ENCODE results near the gene ADCY6.

Gene ADCY6

DNA sequence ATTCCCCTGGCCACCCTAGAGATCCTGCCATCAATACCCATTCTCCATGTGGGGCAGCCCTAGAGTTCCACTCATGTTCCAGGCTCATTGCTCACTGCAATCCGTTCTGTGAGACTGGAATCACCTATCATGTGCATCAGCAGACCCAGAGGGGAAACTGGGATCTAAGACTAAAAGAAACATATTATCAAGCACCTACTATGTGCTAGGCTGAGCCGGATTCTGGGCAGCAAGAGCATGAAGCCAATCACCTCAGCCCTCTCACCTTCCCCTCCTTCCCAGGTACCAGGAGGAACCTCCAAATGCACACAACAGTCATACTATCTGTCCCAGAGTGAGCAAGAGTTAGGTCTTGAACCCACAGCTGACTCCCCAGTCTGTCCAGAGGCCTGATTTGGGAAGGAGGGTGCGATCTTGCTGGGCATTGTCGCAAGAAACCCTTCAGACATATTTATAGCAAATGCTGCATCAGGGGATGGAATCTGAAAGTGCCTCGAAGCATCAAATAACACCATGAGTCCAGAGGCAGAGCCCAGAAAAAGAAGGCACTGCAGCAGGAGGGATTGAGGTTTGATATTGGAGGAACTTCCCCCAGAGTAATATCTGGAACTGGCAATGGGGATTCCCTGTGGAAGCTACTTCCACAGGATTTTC is 22.7 kb upstream of the ADCY6 start:
- in situ Hi-C loops (cut with HindIII; ENCODE audit: low sequenced_read_pairs) = no loop called here
- H3K4me3 ChIP-seq (ENCODE audit: low read depth, low read length) = no peak overlapping the region
- no peak for DNase-seq (ENCODE audit: low read depth, low spot score)
- TF ChIP-seq, protein P1, sequence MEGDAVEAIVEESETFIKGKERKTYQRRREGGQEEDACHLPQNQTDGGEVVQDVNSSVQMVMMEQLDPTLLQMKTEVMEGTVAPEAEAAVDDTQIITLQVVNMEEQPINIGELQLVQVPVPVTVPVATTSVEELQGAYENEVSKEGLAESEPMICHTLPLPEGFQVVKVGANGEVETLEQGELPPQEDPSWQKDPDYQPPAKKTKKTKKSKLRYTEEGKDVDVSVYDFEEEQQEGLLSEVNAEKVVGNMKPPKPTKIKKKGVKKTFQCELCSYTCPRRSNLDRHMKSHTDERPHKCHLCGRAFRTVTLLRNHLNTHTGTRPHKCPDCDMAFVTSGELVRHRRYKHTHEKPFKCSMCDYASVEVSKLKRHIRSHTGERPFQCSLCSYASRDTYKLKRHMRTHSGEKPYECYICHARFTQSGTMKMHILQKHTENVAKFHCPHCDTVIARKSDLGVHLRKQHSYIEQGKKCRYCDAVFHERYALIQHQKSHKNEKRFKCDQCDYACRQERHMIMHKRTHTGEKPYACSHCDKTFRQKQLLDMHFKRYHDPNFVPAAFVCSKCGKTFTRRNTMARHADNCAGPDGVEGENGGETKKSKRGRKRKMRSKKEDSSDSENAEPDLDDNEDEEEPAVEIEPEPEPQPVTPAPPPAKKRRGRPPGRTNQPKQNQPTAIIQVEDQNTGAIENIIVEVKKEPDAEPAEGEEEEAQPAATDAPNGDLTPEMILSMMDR (IDR thresholded peaks at IDR 0.05; ENCODE audit: low read depth, low read length) = no peak

DNA sequence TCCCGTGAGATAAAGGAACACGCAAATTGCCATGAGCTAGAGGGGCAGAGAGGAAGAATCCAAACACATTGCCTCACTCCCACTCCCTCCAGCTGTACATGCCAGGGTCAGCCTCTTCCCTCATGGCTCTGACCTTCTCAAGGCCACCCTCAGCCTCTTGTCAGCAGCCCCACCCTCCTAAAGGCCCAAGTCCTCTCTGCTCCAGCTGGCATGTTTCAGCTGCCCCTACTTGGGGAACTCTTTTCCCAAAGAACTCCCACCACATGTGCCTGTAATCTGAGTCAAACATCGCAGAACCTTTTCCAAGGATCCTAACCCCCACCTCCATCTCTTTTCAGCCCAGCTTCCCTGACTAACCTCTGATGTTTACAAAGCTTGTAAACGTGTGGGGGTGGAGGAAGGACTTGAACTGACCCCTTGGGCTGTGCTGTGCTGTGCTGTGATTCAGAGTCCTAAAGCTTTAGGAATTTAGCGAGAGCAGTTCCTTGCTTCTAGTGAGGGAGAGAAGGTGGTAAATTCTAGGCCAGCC is 22.1 kb upstream of the ADCY6 start:
- DNase-seq (ENCODE audit: low read depth, low spot score) = peak; percentile 70
- TF ChIP-seq, protein P1 (IDR thresholded peaks at IDR 0.05; ENCODE audit: low read depth, low read length) = no peak
- in situ Hi-C loops (cut with HindIII; ENCODE audit: low sequenced_read_pairs) = no loop called here

DNA sequence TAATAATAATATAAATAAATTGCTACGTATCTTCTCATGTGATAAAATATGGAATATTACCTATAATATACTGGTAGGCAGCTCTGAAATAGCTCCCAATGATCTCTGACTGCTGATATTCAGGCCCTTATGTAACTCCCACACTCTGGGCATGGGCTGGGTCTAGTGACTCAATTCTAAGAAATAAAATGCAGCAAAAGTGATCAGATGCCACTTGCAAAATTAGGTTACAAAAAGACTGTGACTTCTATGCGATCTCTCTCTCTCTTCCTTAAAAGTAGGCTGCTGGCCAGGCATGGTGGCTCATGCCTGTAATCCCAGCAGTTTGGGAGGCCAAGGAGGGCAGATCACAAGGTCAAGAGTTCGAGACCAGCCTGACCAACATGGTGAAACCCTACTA is 19.1 kb upstream of the ADCY6 start:
- in situ Hi-C loops (cut with HindIII; ENCODE audit: low sequenced_read_pairs) = no loop called here
- DNase-seq (ENCODE audit: low read depth, low spot score) = no peak
- TF ChIP-seq, protein P1 (IDR thresholded peaks at IDR 0.05; ENCODE audit: low read depth, low read length) = no peak
- H3K4me3 ChIP-seq (ENCODE audit: low read depth, low read length) = no peak overlapping the region

More for the DNA sequence above, 22.1 kb upstream of the ADCY6 start:
- H3K4me3 ChIP-seq (ENCODE audit: low read depth, low read length) = no peak overlapping the region

DNA sequence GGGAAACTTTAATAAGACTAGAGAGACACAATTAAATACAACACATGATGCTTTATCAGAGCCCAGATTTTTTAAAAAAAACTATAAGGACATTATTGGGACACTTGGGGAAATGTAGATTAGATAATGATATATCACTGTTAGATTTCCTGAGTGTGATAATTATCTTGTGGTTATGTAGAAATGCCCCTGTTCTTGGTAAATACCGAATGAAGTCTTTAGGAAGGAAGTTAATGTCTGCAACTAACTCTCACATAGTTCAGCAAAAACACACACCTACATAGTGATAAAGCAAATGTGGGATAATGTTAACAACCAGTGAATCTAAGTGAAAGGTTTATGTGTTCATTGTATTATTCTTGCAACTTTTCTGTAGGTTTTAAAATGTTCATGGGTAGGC is 14.8 kb upstream of the ADCY6 start:
- no peak overlapping the region for H3K4me3 ChIP-seq (ENCODE audit: low read depth, low read length)
- TF ChIP-seq, protein P1 (IDR thresholded peaks at IDR 0.05; ENCODE audit: low read depth, low read length) = no peak
- in situ Hi-C loops (cut with HindIII; ENCODE audit: low sequenced_read_pairs) = no loop called here
- no peak for DNase-seq (ENCODE audit: low read depth, low spot score)

DNA sequence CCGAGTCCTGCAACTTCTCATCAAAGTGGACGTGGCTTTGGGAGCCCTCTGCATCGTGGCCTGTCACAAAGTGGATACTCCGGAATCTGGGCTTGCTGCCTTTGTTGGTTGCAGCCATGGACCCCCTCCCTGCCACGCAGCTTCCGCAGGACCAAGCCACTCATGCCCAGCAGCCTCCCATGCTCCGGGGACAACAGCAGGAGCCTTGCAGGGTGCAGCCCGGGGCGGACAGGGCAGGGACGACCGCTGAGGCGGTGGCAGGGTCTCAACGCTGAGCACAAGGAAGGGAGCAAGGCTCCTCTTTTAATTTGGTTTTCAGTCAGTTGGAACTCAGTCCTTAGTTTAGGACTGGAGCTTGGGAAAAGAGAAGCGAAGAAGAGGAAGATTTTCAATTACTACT is 12.1 kb upstream of the ADCY6 start:
- H3K4me3 ChIP-seq (ENCODE audit: low read depth, low read length) = no peak overlapping the region
- in situ Hi-C loops (cut with HindIII; ENCODE audit: low sequenced_read_pairs) = no loop called here
- TF ChIP-seq, protein P1 (IDR thresholded peaks at IDR 0.05; ENCODE audit: low read depth, low read length) = no peak
- no peak for DNase-seq (ENCODE audit: low read depth, low spot score)

DNA sequence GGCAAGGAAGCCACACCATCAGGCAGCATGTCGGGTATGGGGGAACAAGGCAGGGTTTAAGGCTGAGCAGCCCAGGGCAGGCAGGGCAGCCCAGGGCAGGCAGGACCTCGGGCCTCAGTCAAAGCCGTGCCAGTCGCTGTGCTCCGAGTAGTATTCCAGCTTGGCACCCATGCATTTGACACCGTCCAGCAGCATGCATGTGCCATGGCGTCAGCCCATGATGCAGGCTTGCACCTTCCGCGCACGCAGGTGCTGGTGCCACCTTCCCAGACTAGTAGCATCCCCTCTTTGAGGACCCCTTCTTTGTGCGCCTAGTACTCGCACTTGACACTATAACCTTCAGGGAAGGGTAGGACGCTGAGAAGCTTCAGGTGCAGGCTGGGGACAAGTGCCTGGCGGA is 11.6 kb upstream of the ADCY6 start:
- no peak for DNase-seq (ENCODE audit: low read depth, low spot score)
- TF ChIP-seq, protein P1 (IDR thresholded peaks at IDR 0.05; ENCODE audit: low read depth, low read length) = no peak
- H3K4me3 ChIP-seq (ENCODE audit: low read depth, low read length) = no peak overlapping the region
- in situ Hi-C loops (cut with HindIII; ENCODE audit: low sequenced_read_pairs) = no loop called here

Measured in astrocyte of the spinal cord (primary cell).